GM18909 (cell line): ENCODE measurements around the gene IGLL1.
"Not testable (repeated sequence)": the region's sequence is repeated elsewhere in the genome, so short reads cannot be mapped to it uniquely, and the experiment has no call there.

Experiments used
- ATAC-seq: cut with Tn5 transposase; IDR thresholded peaks from one replicate; pipeline ENCODE4 v1.9.1; 2021; ENCODE audit warnings: mild to moderate bottlenecking; ENCODE audit not compliant: unreplicated experiment, poor library complexity

Gene IGLL1

GRCh38 chr22:23565305-23565914, 14.7 kb downstream of the IGLL1 start:
- ATAC-seq: no peak

GRCh38 chr22:23564276-23564675, 15.8 kb downstream of the IGLL1 start:
- no peak for ATAC-seq

DNA sequence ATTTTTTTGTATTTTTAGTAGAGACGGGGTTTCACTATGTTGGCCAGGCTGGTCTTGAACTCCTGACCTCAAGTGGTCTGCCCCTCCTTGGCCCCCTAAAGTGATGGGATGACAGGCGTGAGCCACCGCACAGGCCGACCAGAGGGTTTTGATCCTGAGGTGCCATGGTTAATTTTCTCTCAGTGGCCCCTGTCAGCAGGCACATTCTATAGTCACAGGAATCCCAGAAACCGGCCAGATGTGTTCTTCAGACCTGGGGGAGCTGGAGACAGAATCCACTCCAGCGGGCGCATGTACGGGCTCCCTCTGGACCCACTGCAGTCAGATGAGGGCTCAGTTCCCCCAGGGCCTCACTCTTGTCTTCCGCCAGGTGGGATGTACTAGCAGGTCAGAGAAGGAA, 17.0 kb downstream of the IGLL1 start:
- no peak for ATAC-seq

GRCh38 chr22:23562186-23562585, 17.9 kb downstream of the IGLL1 start:
- no peak for ATAC-seq

GRCh38 chr22:23561025-23561510, 19.0 kb downstream of the IGLL1 start:
- ATAC-seq: not testable (repeated sequence)

- ATAC-seq: not testable (repeated sequence)
These were observed 19.9 kb downstream of the IGLL1 start for GRCh38 chr22:23560215-23560614.

DNA sequence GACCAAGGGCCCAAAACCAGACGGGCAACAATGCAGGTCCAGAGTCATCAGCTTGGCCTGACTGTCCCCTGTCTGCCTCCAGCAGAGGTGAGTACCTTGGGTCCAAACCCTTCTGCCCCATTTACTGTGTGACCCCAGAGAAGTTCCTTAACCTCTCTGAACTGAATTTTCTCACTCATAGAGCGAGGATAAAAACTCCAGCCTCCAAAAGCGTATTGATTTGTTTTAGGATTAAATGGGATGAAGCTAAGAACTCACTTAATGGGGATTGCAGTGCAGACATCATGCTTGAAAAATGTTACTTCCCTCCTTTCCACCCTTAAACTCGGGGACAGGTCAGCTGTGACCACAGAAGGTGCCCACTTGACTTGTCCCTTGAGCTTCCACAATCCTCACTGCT, 22.6 kb downstream of the IGLL1 start:
- no peak for ATAC-seq

GRCh38 chr22:23557036-23557435, 23.1 kb downstream of the IGLL1 start:
- ATAC-seq: no peak

- no peak for ATAC-seq
These were observed 24.0 kb downstream of the IGLL1 start for GRCh38 chr22:23556026-23556620.

DNA sequence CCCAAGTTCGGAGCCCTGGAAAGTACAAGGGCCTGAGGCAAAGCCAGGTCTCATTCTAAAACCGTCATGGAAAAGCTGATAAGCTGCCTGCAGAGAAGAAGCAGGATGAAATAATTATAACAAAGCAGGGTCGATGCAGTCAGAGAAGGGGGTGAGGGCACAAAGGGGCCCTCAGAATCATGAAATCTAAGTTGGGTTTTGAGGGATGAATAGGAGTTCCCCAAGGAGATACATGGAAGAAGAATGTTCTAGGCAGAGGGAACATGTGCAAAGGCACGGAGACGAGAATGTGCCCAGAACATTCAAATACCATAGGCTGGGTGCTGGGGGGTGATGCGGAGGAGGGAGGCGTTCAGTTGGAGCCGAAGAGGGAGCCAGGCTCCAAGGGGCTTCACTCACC, 25.0 kb downstream of the IGLL1 start:
- no peak for ATAC-seq

DNA sequence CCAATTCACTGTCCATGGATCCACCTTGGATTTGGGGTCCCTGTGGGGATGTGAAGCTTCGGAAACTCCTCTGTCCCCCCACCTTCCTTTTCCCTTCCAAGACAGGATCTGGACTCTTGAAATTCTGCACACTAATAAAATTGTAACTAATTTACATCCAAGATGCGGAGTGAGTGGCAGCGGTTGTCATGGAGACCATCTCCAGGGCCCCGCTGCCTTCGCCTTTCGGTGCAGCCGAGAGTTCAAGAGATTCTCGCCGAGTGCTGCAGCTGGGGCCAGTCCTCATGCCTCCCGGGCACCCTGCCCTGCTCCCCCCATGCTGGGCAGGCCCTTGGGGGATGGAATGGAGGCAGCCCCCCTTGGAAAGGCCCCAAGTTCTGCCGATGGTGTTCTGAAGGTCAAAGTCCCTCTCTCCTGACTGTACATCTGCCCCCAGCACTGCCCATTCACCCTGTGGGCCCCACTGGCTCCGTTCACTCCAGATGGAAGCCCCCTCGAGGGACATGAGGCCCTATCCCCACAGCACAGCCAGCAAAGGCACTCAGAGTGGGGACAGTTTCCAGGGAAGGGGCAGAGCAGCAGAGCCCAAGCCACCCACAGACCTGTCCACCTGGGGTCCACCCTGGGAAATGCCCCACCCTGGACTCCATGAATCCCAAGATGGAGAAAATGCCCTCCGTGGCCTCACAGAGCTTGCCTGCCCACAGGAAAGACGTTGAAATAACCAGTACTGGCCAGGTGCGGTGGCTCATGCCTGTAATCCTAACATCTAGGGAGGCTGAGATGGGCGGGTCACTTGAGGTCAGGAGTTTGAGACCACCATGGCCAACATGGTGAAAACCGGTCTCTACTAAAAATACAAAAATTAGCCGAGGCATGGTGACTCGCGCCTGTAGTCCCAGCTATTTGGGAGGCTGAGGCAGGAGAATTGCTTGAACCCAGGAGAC, 25.9 kb downstream of the IGLL1 start:
- ATAC-seq: no peak

- ATAC-seq: no peak
These were observed 26.7 kb downstream of the IGLL1 start for GRCh38 chr22:23553438-23553837.

- no peak for ATAC-seq
These were observed 27.5 kb downstream of the IGLL1 start for GRCh38 chr22:23552573-23552972.

DNA sequence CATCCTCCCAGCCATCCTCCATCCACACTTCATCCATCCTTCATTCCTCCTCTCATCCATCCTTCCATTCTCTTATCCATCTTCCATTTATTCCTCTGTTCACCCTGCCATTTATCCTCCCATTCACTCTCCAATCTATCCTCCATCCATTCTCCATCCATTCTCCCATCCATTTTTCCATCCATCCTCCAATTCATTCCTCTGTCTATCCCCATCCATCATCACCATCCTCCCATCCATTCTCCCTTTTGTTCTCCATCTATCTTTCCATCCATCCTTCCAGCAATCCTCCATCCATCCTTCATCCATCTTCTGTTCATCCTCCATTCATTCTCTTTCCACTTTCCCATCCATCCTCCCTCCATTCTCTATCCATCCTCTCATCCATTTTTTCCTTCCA, 28.7 kb downstream of the IGLL1 start:
- ATAC-seq: no peak

DNA sequence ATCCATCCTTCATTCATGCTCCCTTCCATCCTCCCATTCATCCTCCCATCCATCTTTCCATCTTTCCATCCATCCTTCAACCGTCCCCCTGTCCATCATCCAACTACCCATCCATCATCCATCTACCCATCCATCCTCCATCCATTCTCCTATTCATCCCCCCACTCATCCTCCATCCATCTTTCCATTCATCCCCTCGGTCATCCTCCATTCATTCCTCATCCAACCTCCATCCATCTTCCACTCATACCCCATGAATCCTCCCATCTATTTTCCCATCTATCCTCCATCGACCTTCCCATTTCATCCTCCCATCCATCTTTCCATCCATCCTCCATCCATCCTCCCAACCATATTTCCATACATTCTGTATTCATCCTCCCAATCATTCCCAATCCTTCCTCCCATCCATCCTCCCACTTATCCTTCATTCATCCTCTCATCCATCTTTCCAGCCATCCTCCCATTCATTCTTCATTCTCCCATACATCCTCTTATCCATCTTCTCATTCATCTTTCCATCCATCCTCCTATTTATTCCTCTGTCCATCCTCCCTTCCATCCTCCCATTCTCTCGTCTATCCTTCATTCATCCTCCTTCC, 29.9 kb downstream of the IGLL1 start:
- no peak for ATAC-seq

- ATAC-seq: no peak
These were observed 30.9 kb downstream of the IGLL1 start for GRCh38 chr22:23549198-23549595.

- ATAC-seq: no peak
These were observed 31.4 kb downstream of the IGLL1 start for GRCh38 chr22:23548501-23549197.

GRCh38 chr22:23547818-23548500, 32.1 kb downstream of the IGLL1 start:
- ATAC-seq: no peak

DNA sequence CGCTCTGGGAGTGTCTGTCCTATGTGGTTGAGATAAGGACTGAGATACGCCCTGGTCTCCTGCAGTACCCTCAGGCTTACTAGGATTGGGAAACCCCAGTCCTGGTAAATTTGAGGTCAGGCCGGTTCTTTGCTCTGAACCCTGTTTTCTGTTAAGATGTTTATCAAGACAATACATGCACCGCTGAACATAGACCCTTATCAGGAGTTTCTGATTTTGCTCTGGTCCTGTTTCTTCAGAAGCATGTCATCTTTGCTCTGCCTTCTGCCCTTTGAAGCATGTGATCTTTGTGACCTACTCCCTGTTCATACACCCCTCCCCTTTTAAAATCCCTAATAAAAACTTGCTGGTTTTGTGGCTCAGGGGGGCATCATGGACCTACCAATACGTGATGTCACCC, 32.7 kb downstream of the IGLL1 start:
- not testable (repeated sequence) for ATAC-seq

DNA sequence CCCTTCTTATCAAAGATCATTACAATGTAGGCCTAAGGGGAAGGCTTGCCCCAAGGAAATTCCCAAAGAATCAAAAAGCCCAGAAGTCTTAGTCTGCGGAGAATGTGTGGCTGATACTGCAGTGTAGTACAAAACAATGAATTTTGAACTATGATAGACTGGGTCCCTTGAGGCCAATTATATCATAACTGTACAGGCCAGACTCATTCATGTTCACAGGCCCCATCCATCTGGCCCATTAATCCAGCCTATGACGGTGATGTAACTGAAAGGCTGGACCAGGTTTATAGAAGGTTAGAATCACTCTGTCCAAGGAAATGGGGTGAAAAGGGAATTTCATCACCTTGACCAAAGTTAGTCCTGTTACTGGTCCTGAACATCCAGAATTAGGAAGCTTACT, 35.2 kb downstream of the IGLL1 start:
- ATAC-seq: no peak
